Spleen (tissue), 7 donors: ENCODE results near the gene EXOC3.

ENCODE experiments used
- POLR2A ChIP-seq, 3 donors: fragments of 450-650 bp; IDR thresholded peaks; one replicate each; pipeline ENCODE4 v1.5.1; 2017; ENCODE audit warnings: antibody characterized with exemption in 3 of 3, mild to moderate bottlenecking in 1 of 3
- TF ChIP-seq, protein P1 (sequence below), 11 experiments: fragments of 200-600 bp in 7 of 11; fragments of 450-650 bp in 4 of 11; sonication (generic) in 4 of 11; IDR thresholded peaks in 8 of 11; conservative IDR thresholded peaks in 3 of 11; 1 replicate in 7 of 11; 2 replicates in 4 of 11; pipeline versions ENCODE4 v1.4.0 to v1.8.0; 2016 to 2021; ENCODE audit warnings: antibody characterized with exemption in 11 of 11, inconsistent platforms in 4 of 11, mild to moderate bottlenecking in 1 of 11
- donor health status: DM: no; HTN: no; CAD: no; lungs with moderate emphysema.
- donor health status: DM: no; HTN: no; CAD: no.
- donor health status: DM: no; HTN: no; CAD: no.

DNA sequence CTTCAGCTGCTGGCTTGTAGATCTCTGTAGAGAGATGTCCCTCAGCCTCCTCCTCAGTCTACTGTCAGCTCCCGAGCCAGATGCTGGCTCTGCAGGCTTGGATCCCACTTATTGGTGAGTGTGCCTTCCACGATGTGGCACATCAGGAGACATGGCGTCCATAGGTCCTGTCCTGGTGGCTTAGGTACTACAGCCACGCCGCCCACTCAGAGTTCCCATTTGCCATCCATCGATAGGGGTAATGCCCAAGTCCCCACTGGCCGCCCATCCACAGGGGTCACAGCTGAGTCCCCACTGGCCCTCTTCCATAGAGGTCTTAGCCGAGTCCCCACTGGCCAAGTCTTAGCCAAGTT, 17.3 kb downstream of the EXOC3 start:
- no peak for TF ChIP-seq POLR2A (IDR thresholded peaks at IDR 0.05)
- TF ChIP-seq, protein P1, sequence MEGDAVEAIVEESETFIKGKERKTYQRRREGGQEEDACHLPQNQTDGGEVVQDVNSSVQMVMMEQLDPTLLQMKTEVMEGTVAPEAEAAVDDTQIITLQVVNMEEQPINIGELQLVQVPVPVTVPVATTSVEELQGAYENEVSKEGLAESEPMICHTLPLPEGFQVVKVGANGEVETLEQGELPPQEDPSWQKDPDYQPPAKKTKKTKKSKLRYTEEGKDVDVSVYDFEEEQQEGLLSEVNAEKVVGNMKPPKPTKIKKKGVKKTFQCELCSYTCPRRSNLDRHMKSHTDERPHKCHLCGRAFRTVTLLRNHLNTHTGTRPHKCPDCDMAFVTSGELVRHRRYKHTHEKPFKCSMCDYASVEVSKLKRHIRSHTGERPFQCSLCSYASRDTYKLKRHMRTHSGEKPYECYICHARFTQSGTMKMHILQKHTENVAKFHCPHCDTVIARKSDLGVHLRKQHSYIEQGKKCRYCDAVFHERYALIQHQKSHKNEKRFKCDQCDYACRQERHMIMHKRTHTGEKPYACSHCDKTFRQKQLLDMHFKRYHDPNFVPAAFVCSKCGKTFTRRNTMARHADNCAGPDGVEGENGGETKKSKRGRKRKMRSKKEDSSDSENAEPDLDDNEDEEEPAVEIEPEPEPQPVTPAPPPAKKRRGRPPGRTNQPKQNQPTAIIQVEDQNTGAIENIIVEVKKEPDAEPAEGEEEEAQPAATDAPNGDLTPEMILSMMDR (IDR thresholded peaks at IDR 0.05 in 8 of 11, conservative IDR thresholded peaks at IDR 0.05 in 3 of 11), result no peak
